IMR-90 (cell line): ENCODE data around the gene ROR2. TPM values are rescaled to one million over a fixed set of nuclear protein-coding genes. Genes with fewer than 3 reads are reported as not detected.
"Not testable (repeated sequence)": the region's sequence is repeated elsewhere in the genome, so short reads cannot be mapped to it uniquely, and the experiment has no call there.

ENCODE experiments used
- ATAC-seq: fragments of 200-7000 bp; cut with Tn5 transposase; 2 replicates; pipeline ENCODE4 v1.9.1; 2020; ENCODE audit warnings: low read depth, mild to moderate bottlenecking, moderate library complexity
- BruUV-seq: library from RNA; stranded (reverse); fragments of 400-500 nt; replicated peaks from 2 replicates; lab custom pipeline; 2021; lab: Mats Ljungman, UMichigan
- CTCF ChIA-PET: fragments of 300-600 bp; formaldehyde crosslinking; extraction: SDS; loops from one replicate; lab custom pipeline; 2021; ENCODE audit warnings: antibody characterized with exemption; lab: Yijun Ruan, JAX
- POLR2A ChIA-PET: fragments of 300-600 bp; sonication (Branson Sonifier 250); formaldehyde crosslinking; loops from one replicate; lab custom pipeline; 2022; ENCODE audit warnings: antibody characterized with exemption; ENCODE audit not compliant: unreplicated experiment; lab: Charles Lee
- DNase-seq: peaks from one replicate; pipeline ENCODE4 v3.0.0; 2013
- H2AFZ ChIP-seq: replicated peaks from 2 replicates; pipeline ENCODE3; 2013; ENCODE audit warnings: low read length, mild to moderate bottlenecking; ENCODE audit not compliant: poor library complexity
- H2AK5ac ChIP-seq: 2 replicates; pipeline ENCODE4 v1.6.1; 2013; ENCODE audit warnings: low read depth, low read length, inconsistent platforms
- H2AK9ac ChIP-seq: replicated peaks from 2 replicates; pipeline ENCODE3; 2013; ENCODE audit warnings: mild to moderate bottlenecking, low read depth, low read length, moderate library complexity; ENCODE audit not compliant: poor library complexity
- H2BK120ac ChIP-seq: 2 replicates; pipeline ENCODE4 v1.6.1; 2013; ENCODE audit warnings: low read depth, low read length, inconsistent platforms
- H2BK15ac ChIP-seq: 3 replicates; pipeline ENCODE4 v1.6.1; 2013; ENCODE audit warnings: low read depth, low read length, inconsistent platforms
- H2BK20ac ChIP-seq: 2 replicates; pipeline ENCODE4 v1.6.1; 2013; ENCODE audit warnings: low read depth, mild to moderate bottlenecking, inconsistent platforms, low read length, moderate library complexity
- H2BK5ac ChIP-seq: 2 replicates; pipeline ENCODE4 v1.6.1; 2013; ENCODE audit warnings: mild to moderate bottlenecking, low read depth, low read length, inconsistent platforms; ENCODE audit not compliant: poor library complexity, severe bottlenecking
- H3K14ac ChIP-seq: replicated peaks from 2 replicates; pipeline ENCODE4 v1.6.1; 2013; ENCODE audit warnings: low read depth, low read length, inconsistent platforms
- H3K18ac ChIP-seq: 2 replicates; pipeline ENCODE4 v1.6.1; 2013; ENCODE audit warnings: low read depth, low read length, control low read depth
- H3K23ac ChIP-seq: 2 replicates; pipeline ENCODE4 v1.6.1; 2013; ENCODE audit warnings: low read depth, low read length, inconsistent platforms
- H3K27ac ChIP-seq: 2 replicates; pipeline ENCODE4 v1.5.1; 2013; ENCODE audit warnings: mild to moderate bottlenecking, control low read depth, low read length; ENCODE audit not compliant: insufficient read depth
- H3K27me3 ChIP-seq: 2 replicates; pipeline ENCODE4 v1.6.1; 2013; ENCODE audit warnings: low read length; ENCODE audit not compliant: control insufficient read depth, insufficient read depth
- H3K36me3 ChIP-seq: 2 replicates; pipeline ENCODE4 v1.6.1; 2013; ENCODE audit warnings: low read length, mixed read lengths; ENCODE audit not compliant: control insufficient read depth, insufficient read depth
- H3K4ac ChIP-seq: 2 replicates; pipeline ENCODE4 v1.6.1; 2013; ENCODE audit warnings: low read depth, low read length, inconsistent platforms
- H3K4me1 ChIP-seq: 2 replicates; pipeline ENCODE4 v1.6.1; 2013; ENCODE audit warnings: low read length, mixed read lengths; ENCODE audit not compliant: control insufficient read depth, insufficient read depth
- H3K4me2 ChIP-seq: 2 replicates; pipeline ENCODE4 v1.6.1; 2013; ENCODE audit warnings: low read depth, mild to moderate bottlenecking, control low read depth, low read length, moderate library complexity
- H3K4me3 ChIP-seq: 2 replicates; pipeline ENCODE4 v1.5.1; 2013; ENCODE audit warnings: low read depth, mild to moderate bottlenecking, control low read depth, low read length, moderate library complexity; ENCODE audit not compliant: insufficient read depth
- H3K56ac ChIP-seq: 2 replicates; pipeline ENCODE4 v1.6.1; 2013; ENCODE audit warnings: low read length, inconsistent platforms; ENCODE audit not compliant: insufficient read depth; ENCODE audit errors: extremely low read depth
- H3K79me1 ChIP-seq, 2 experiments: 2 replicates each; pipeline ENCODE4 v1.6.1; 2013; ENCODE audit warnings: low read length in 2 of 2, inconsistent platforms in 1 of 2, low read depth in 1 of 2
- H3K9ac ChIP-seq: 2 replicates; pipeline ENCODE4 v1.6.1; 2013; ENCODE audit warnings: low read depth, low read length, control low read depth
- H3K9me1 ChIP-seq: 2 replicates; pipeline ENCODE4 v1.6.1; 2013; ENCODE audit warnings: low read length, inconsistent platforms; ENCODE audit not compliant: insufficient read depth
- H3K9me3 ChIP-seq: 2 replicates; pipeline ENCODE4 v1.6.1; 2013; ENCODE audit warnings: low read length; ENCODE audit not compliant: control insufficient read depth, insufficient read depth
- H4K20me1 ChIP-seq: 2 replicates; pipeline ENCODE4 v1.6.1; 2013; ENCODE audit warnings: low read length, inconsistent platforms; ENCODE audit not compliant: insufficient read depth
- H4K5ac ChIP-seq: 2 replicates; pipeline ENCODE4 v1.6.1; 2013; ENCODE audit warnings: mild to moderate bottlenecking, low read depth, low read length, control low read depth
- H4K8ac ChIP-seq, 2 experiments: 2 replicates each; pipeline ENCODE4 v1.6.1; 2013; ENCODE audit warnings: low read depth in 2 of 2, low read length in 2 of 2, control low read depth in 1 of 2, inconsistent platforms in 1 of 2
- H4K91ac ChIP-seq: 2 replicates; pipeline ENCODE4 v1.6.1; 2013; ENCODE audit warnings: low read depth, low read length, inconsistent platforms; ENCODE audit not compliant: insufficient read depth
- WGBS, 2 experiments: methylation state at CpG; one replicate each; pipeline versions ENCODE4 v1.1.5 to v1.1.7; 2013; ENCODE audit warnings: missing lambda C conversion rate in 2 of 2; ENCODE audit not compliant: insufficient read length in 1 of 2; ENCODE audit errors: extremely low coverage in 2 of 2; 5-methylcytosine and 5-hydroxymethylcytosine counted together
- dilution Hi-C: fragments of 300-500 bp; cut with HindIII; formaldehyde crosslinking; loops from one replicate; pipeline ENCODE4 v1.14.3; 2018; ENCODE audit warnings: low sequenced_read_pairs; ENCODE audit not compliant: unreplicated experiment
- in situ Hi-C: fragments of 300-500 bp; cut with MboI; formaldehyde crosslinking; loops from 3 replicates; pipeline ENCODE4 v1.14.3; 2019; ENCODE audit warnings: low sequenced_read_pairs, inconsistent platforms, mixed read lengths
- intact Hi-C: fragments of 100-400 bp; cut with micrococcal nuclease; formaldehyde crosslinking; loops from 2 replicates; pipeline ENCODE4 v1.10.0; 2022
- polyA plus RNA-seq, 3 experiments: library from polyadenylated mRNA; depleted of rRNA; stranded (reverse); fragments of >200 nt; gene quantifications; 2 replicates each; pipeline ENCODE4 v1.2.3, GENCODE V29; 2012; ENCODE audit warnings: low replicate concordance in 1 of 3
- total RNA-seq: library from RNA; depleted of rRNA; stranded (reverse); fragments of >200 nt; gene quantifications from 2 replicates; pipeline ENCODE4 v1.2.3, GENCODE V29; 2012

Gene ROR2
- total and polyA plus RNA-seq, 2 of the 4 experiments (the other 2 are of a cell fraction), result 2.3 to 4.8 TPM

DNA sequence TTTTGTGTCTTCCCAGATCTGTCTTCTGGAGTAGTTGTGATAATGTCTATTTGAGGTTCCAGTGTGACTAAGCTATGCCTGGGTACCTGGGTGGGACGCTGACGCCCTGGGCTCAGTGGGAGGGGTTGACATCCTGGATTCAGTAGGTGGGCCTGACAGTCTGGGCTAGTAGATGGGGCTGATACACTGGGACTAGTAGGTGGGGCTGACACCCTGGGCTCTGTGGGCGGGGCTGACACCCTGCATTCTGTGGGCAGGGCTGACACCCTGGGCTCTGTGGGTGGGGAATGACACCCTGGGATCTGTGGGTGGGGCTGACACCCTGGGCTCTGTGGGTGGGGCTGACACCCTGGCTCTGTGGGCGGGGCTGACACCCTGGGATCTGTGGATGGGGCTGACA, 153.5 kb downstream of the ROR2 start:
- H2AK9ac ChIP-seq, H3K23ac ChIP-seq, H3K27ac ChIP-seq, H4K20me1 ChIP-seq, H2AK5ac ChIP-seq, H3K4ac ChIP-seq, H3K4me3 ChIP-seq, H3K4me2 ChIP-seq, H3K56ac ChIP-seq, H3K9ac ChIP-seq, H3K18ac ChIP-seq, H2BK15ac ChIP-seq, H3K79me1 ChIP-seq, BruUV-seq, H2BK120ac ChIP-seq, H3K36me3 ChIP-seq, H4K8ac ChIP-seq, ATAC-seq, H3K9me3 ChIP-seq, H3K14ac ChIP-seq, H3K27me3 ChIP-seq, intact Hi-C loops, POLR2A ChIA-PET, H4K91ac ChIP-seq, dilution Hi-C loops, H3K9me1 ChIP-seq, CTCF ChIA-PET, DNase-seq, in situ Hi-C loops, H2AFZ ChIP-seq, H2BK20ac ChIP-seq, H3K4me1 ChIP-seq, H4K5ac ChIP-seq, H2BK5ac ChIP-seq: not testable (repeated sequence)
- WGBS, 2 experiments, result no CpG with 5 or more reads among the region's 4 CpGs
